GM19438 (cell line): Measurements from ENCODE around the gene CD200.
"Not testable (repeated sequence)": the region's sequence is repeated elsewhere in the genome, so short reads cannot be mapped to it uniquely, and the experiment has no call there.

Experiments used
- ATAC-seq: cut with Tn5 transposase; IDR thresholded peaks from one replicate; pipeline ENCODE4 v1.9.1; 2021; ENCODE audit warnings: low read depth; ENCODE audit not compliant: unreplicated experiment

Gene CD200

GRCh38 chr3:112354642-112355306, 21.8 kb downstream of the CD200 start:
- ATAC-seq = no peak

- no peak for ATAC-seq
These were observed 22.3 kb downstream of the CD200 start for GRCh38 chr3:112355307-112355687.

- ATAC-seq = no peak
These were observed 25.2 kb downstream of the CD200 start for GRCh38 chr3:112357930-112358780.

- ATAC-seq = no peak
These were observed 27.6 kb downstream of the CD200 start for GRCh38 chr3:112360561-112360960.

- ATAC-seq = no peak
These were observed 29.3 kb downstream of the CD200 start for GRCh38 chr3:112362221-112362620.

- ATAC-seq = peak; percentile 64
These were observed 31.3 kb downstream of the CD200 start for GRCh38 chr3:112364291-112364690.

GRCh38 chr3:112365035-112365434, 32.1 kb downstream of the CD200 start:
- ATAC-seq = no peak

GRCh38 chr3:112365636-112366035, 32.7 kb downstream of the CD200 start:
- ATAC-seq = no peak

- no peak for ATAC-seq
These were observed 33.6 kb downstream of the CD200 start for GRCh38 chr3:112366522-112366921.

- ATAC-seq = no peak
These were observed 38.6 kb downstream of the CD200 start for GRCh38 chr3:112371569-112371968.

- ATAC-seq = no peak
These were observed 39.4 kb downstream of the CD200 start for GRCh38 chr3:112372396-112372795.

GRCh38 chr3:112373476-112373875, 40.5 kb downstream of the CD200 start:
- ATAC-seq = no peak

- ATAC-seq = no peak
These were observed 41.0 kb downstream of the CD200 start for GRCh38 chr3:112373924-112374323.

- ATAC-seq = no peak
These were observed 41.4 kb downstream of the CD200 start for GRCh38 chr3:112374333-112374734.

GRCh38 chr3:112375117-112375516, 42.2 kb downstream of the CD200 start:
- no peak for ATAC-seq

- no peak for ATAC-seq
These were observed 43.4 kb downstream of the CD200 start for GRCh38 chr3:112376241-112376911.

GRCh38 chr3:112376992-112377391, 44.0 kb downstream of the CD200 start:
- no peak for ATAC-seq

GRCh38 chr3:112377568-112378071, 44.7 kb downstream of the CD200 start:
- no peak for ATAC-seq

- ATAC-seq = not testable (repeated sequence)
These were observed 45.4 kb downstream of the CD200 start for GRCh38 chr3:112378347-112378746.

GRCh38 chr3:112379020-112379690, 46.2 kb downstream of the CD200 start:
- ATAC-seq = no peak
